ENCODE results near the gene DNALI1. TPM values are rescaled to one million over a fixed set of nuclear protein-coding genes. Genes with fewer than 3 reads are reported as not detected.

DNALI1 gene
- total RNA-seq, 1 experiment from 2014 or later: not detected

- intact Hi-C loops (cut with micrococcal nuclease): loop anchor here (5.0 kb wide), 1 partner anchor 92 kb away; the partner anchor contains the start of gene CDCA8
- BruUV-seq (replicated peaks): no TSS peak
- no peaks in the 10 kb centered on the region for H3K27me3 ChIP-seq (ENCODE audit: low read length)
- no peaks in the 10 kb centered on the region for H3K9me2 ChIP-seq (replicated peaks; ENCODE audit: low read length)
- no peak for DNase-seq
- ChIA-PET POLR2A (ENCODE audit: unreplicated experiment) (no interaction called here), CTCF (interaction anchor here (0.9 kb wide), 1 partner anchor 92 kb away, joined by 4 read pairs; the partner anchor contains the start of gene CDCA8)
- no peak for ATAC-seq
- H3K79me2 ChIP-seq (ENCODE audit: low read length): peaks cover 8% of the 10 kb centered on the region
- no peaks in the 10 kb centered on the region for H3K9me3 ChIP-seq (ENCODE audit: low read length)
- no peak overlapping the region for H3K4me2 ChIP-seq (ENCODE audit: low read length)
- no peak overlapping the region for H2AFZ ChIP-seq (ENCODE audit: low read length)
- no peak overlapping the region for H3K4me3 ChIP-seq (ENCODE audit: low read length)
- no peaks in the 10 kb centered on the region for H3F3A ChIP-seq (ENCODE audit: low read length, unreplicated experiment)
- no peak overlapping the region for H3K9ac ChIP-seq (ENCODE audit: low read length)
- H3K27ac ChIP-seq (ENCODE audit: low read length): no peak overlapping the region
- H3K4me1 ChIP-seq (ENCODE audit: insufficient read depth, low read length): peaks cover 5% of the 10 kb centered on the region; the same call in 1 of the 2 replicates
- no peak for TF ChIP-seq CTCF (conservative IDR thresholded peaks at IDR 0.05; ENCODE audit: low read depth, low read length)
- no peak for TF ChIP-seq EZH2phosphoT487 (IDR thresholded peaks at IDR 0.05; ENCODE audit: borderline replicate concordance, low read length)
- TF ChIP-seq EZH2 (IDR thresholded peaks at IDR 0.05; ENCODE audit: low read length, unreplicated experiment): no peak
- H3K36me3 ChIP-seq (ENCODE audit: low read depth, low read length): no peaks in the 10 kb centered on the region
- no peaks in the 10 kb centered on the region for H4K20me1 ChIP-seq (ENCODE audit: low read length)
Observed at GRCh38 chr1:37599940-37600339, 43.2 kb downstream of the DNALI1 start.

- Histone ChIP-seq H3K4me3 (ENCODE audit: low read length) (no peak overlapping the region), H3K79me2 (ENCODE audit: low read length) (no peaks in the 10 kb centered on the region), H3K9me2 (replicated peaks; ENCODE audit: low read length) (no peaks in the 10 kb centered on the region), H3F3A (ENCODE audit: low read length, unreplicated experiment) (no peaks in the 10 kb centered on the region), H3K4me2 (ENCODE audit: low read length) (no peak overlapping the region), H3K36me3 (ENCODE audit: low read depth, low read length) (no peaks in the 10 kb centered on the region), H3K9ac (ENCODE audit: low read length) (no peak overlapping the region), H3K27me3 (ENCODE audit: low read length) (no peaks in the 10 kb centered on the region), H3K4me1 (ENCODE audit: insufficient read depth, low read length) (no peaks in the 10 kb centered on the region), H3K27ac (ENCODE audit: low read length) (no peak overlapping the region), H4K20me1 (ENCODE audit: low read length) (no peaks in the 10 kb centered on the region), H3K9me3 (ENCODE audit: low read length) (no peaks in the 10 kb centered on the region), H2AFZ (ENCODE audit: low read length) (no peak overlapping the region)
- BruUV-seq (replicated peaks): no TSS peak
- ATAC-seq (no peak), DNase-seq (no peak)
- CTCF ChIA-PET: no interaction called here
- POLR2A ChIA-PET (ENCODE audit: unreplicated experiment): no interaction called here
- intact Hi-C loops (cut with micrococcal nuclease): no loop called here
- TF ChIP-seq EZH2phosphoT487 (IDR thresholded peaks at IDR 0.05; ENCODE audit: borderline replicate concordance, low read length) (no peak), EZH2 (IDR thresholded peaks at IDR 0.05; ENCODE audit: low read length, unreplicated experiment) (no peak), CTCF (conservative IDR thresholded peaks at IDR 0.05; ENCODE audit: low read depth, low read length) (no peak)
Observed at GRCh38 chr1:37601441-37601840, 44.7 kb downstream of the DNALI1 start.
